Upper lobe of left lung (tissue), 6 donors: ENCODE results near the gene PTPRG. TPM values are rescaled to one million over a fixed set of nuclear protein-coding genes. Genes with fewer than 3 reads are reported as not detected.

Experiments
- ATAC-seq, 2 donors: fragments of 200-7000 bp; cut with Tn5 transposase; one replicate each; pipeline ENCODE4 v1.9.1; 2022; ENCODE audit warnings: mild to moderate bottlenecking in 2 of 2, moderate library complexity in 2 of 2; ENCODE audit not compliant: low FRiP score in 2 of 2
- DNase-seq, 2 donors: peaks; one replicate each; pipeline ENCODE4 v3.0.0-alpha.2; 2019 to 2020
- H3K27ac ChIP-seq, 4 donors: fragments of 200-600 bp; sonication (generic); one replicate each; pipeline ENCODE4 v1.5.1; 2016 to 2019
- H3K27me3 ChIP-seq, 4 donors: fragments of 200-600 bp; sonication (generic); one replicate each; pipeline ENCODE4 v1.5.1; 2017 to 2019
- H3K36me3 ChIP-seq, 4 donors: fragments of 200-600 bp; sonication (generic); one replicate each; pipeline ENCODE4 v1.5.1; 2016 to 2019
- H3K4me1 ChIP-seq, 4 donors: fragments of 200-600 bp; sonication (generic); one replicate each; pipeline ENCODE4 v1.5.1; 2018 to 2019
- H3K4me3 ChIP-seq, 4 donors: fragments of 200-600 bp; sonication (generic); one replicate each; pipeline ENCODE4 v1.5.1; 2017 to 2019; ENCODE audit warnings: mild to moderate bottlenecking in 2 of 4, moderate library complexity in 1 of 4
- H3K9me3 ChIP-seq, 4 donors: fragments of 200-600 bp; sonication (generic); one replicate each; pipeline ENCODE4 v1.5.1; 2018 to 2019
- CTCF ChIP-seq, 6 experiments: fragments of 450-650 bp in 4 of 6; fragments of 200-600 bp in 2 of 6; sonication (generic) in 2 of 6; IDR thresholded peaks; one replicate each; pipeline ENCODE4 v1.5.1; 2016 to 2019; ENCODE audit warnings: antibody characterized with exemption in 6 of 6
- EP300 ChIP-seq, 4 donors: sonication (generic); formaldehyde crosslinking; IDR thresholded peaks; one replicate each; pipeline ENCODE4 v1.5.1; 2017; ENCODE audit warnings: antibody characterized with exemption in 4 of 4, control low read depth in 2 of 4
- POLR2A ChIP-seq, 4 donors: fragments of 450-650 bp; IDR thresholded peaks; one replicate each; pipeline ENCODE4 v1.5.1; 2016 to 2017; ENCODE audit warnings: antibody characterized with exemption in 4 of 4, mild to moderate bottlenecking in 2 of 4
- POLR2AphosphoS5 ChIP-seq, 2 donors: sonication (generic); formaldehyde crosslinking; IDR thresholded peaks; one replicate each; pipeline ENCODE4 v1.5.1; 2017; ENCODE audit warnings: antibody characterized with exemption in 2 of 2
- WGBS, 2 donors: methylation state at CpG; one replicate each; pipeline ENCODE4 v1.1.5; 2017 to 2018; 5-methylcytosine and 5-hydroxymethylcytosine counted together
- total RNA-seq, 6 donors: library from RNA; depleted of rRNA in 4 of 6; stranded (reverse); fragments of >200 nt in 4 of 6; gene quantifications; one replicate each; pipeline versions ENCODE4 v1.1.0 to v1.2.1, GENCODE V29; 2016 to 2021
- donor health status: DM: no; HTN: no; CAD: no; lungs with moderate emphysema.
- donor health status: DM: no; HTN: yes; CAD: no; lungs with severe emphysema.

PTPRG gene
- total RNA-seq, 6 donors from 2014 or later, result 58.7 to 101 (median 68.8) TPM

GRCh38 chr3:61936344-61936937, 375.1 kb downstream of the PTPRG start:
- 77 to 79% methylated on average over 6 of the region's 6 CpGs for WGBS, 2 donors
- Histone ChIP-seq H3K4me1 (peaks cover 0 to 10% (median 0%) of the 10 kb centered on the region in 4 donors), H3K36me3 (no peaks in the 10 kb centered on the region), H3K27me3 (no peaks in the 10 kb centered on the region), H3K9me3 (no peaks in the 10 kb centered on the region), H3K4me3 (no peak overlapping the region), H3K27ac (no peak overlapping the region)
- TF ChIP-seq POLR2A (IDR thresholded peaks at IDR 0.05) (no peak), CTCF (IDR thresholded peaks at IDR 0.05) (peak in 2 of 6 experiments; percentile 16 to 24)
- ATAC-seq, result no peak
- no peak for DNase-seq

- 89 to 94% methylated on average over 3 of the region's 3 CpGs for WGBS, 2 donors
- no peaks in the 10 kb centered on the region for H3K36me3 ChIP-seq
- no peaks in the 10 kb centered on the region for H3K27me3 ChIP-seq
- ATAC-seq (no peak), DNase-seq (no peak)
- no peak overlapping the region for H3K4me3 ChIP-seq
- no peak overlapping the region for H3K27ac ChIP-seq
- peaks cover 0 to 10% (median 0%) of the 10 kb centered on the region in 4 donors for H3K4me1 ChIP-seq
- H3K9me3 ChIP-seq, result no peaks in the 10 kb centered on the region
- TF ChIP-seq POLR2A (IDR thresholded peaks at IDR 0.05), result no peak
- TF ChIP-seq POLR2AphosphoS5 (IDR thresholded peaks at IDR 0.05), result no peak
- no peak for TF ChIP-seq CTCF (IDR thresholded peaks at IDR 0.05)
- TF ChIP-seq EP300 (IDR thresholded peaks at IDR 0.05), result no peak
These were observed 376.1 kb downstream of the PTPRG start for GRCh38 chr3:61937477-61937876.

GRCh38 chr3:61938878-61939549, 377.6 kb downstream of the PTPRG start:
- DNase-seq, result no peak
- no peak for ATAC-seq
- H3K9me3 ChIP-seq, result no peaks in the 10 kb centered on the region

GRCh38 chr3:61940236-61940635, 378.9 kb downstream of the PTPRG start:
- TF ChIP-seq POLR2A (IDR thresholded peaks at IDR 0.05), result no peak
- TF ChIP-seq POLR2AphosphoS5 (IDR thresholded peaks at IDR 0.05), result no peak
- no peak for TF ChIP-seq EP300 (IDR thresholded peaks at IDR 0.05)
- TF ChIP-seq CTCF (IDR thresholded peaks at IDR 0.05), result no peak
- WGBS, 2 donors, result 94 to 96% methylated on average over 2 of the region's 2 CpGs
- H3K27ac ChIP-seq, result no peak overlapping the region
- H3K4me1 ChIP-seq, result peaks cover 0 to 10% (median 0%) of the 10 kb centered on the region in 4 donors
- H3K4me3 ChIP-seq, result no peak overlapping the region
- ATAC-seq (no peak), DNase-seq (no peak)
- no peaks in the 10 kb centered on the region for H3K27me3 ChIP-seq
- H3K9me3 ChIP-seq, result no peaks in the 10 kb centered on the region
- no peaks in the 10 kb centered on the region for H3K36me3 ChIP-seq

More at GRCh38 chr3:61938878-61939549, 377.6 kb downstream of the PTPRG start:
- H3K4me3 ChIP-seq, result no peak overlapping the region
- H3K4me1 ChIP-seq, result peaks cover 0 to 10% (median 0%) of the 10 kb centered on the region in 4 donors
- TF ChIP-seq POLR2AphosphoS5 (IDR thresholded peaks at IDR 0.05) (no peak), POLR2A (IDR thresholded peaks at IDR 0.05) (no peak), CTCF (IDR thresholded peaks at IDR 0.05) (no peak), EP300 (IDR thresholded peaks at IDR 0.05) (no peak)
- no peak overlapping the region for H3K27ac ChIP-seq
- no peaks in the 10 kb centered on the region for H3K27me3 ChIP-seq
- 60 to 74% methylated on average over 9 of the region's 9 CpGs for WGBS, 2 donors
- H3K36me3 ChIP-seq, result no peaks in the 10 kb centered on the region
